NCI-H748 treated with DMSO at 0.1 percent for 48 hours (cell line): Measurements from ENCODE around the gene P2RY13.

Experiments
- DNase-seq: peaks from one replicate; lab custom pipeline; 2025; lab: John Stamatoyannopoulos, UW

Gene P2RY13

GRCh38 chr3:151329363-151329762, at the start of gene P2RY13:
Gene P2RY13 (minus strand): TSS chr3:151329549. CDS start chr3:151329528, 21 bp downstream.
- DNase-seq: no peak

- no peak for DNase-seq
These were observed 48.5 kb upstream of the P2RY13 start for GRCh38 chr3:151377768-151378385.

- no peak for DNase-seq
These were observed 42.9 kb upstream of the P2RY13 start for GRCh38 chr3:151372063-151372820.

GRCh38 chr3:151371526-151371925, 42.2 kb upstream of the P2RY13 start:
- DNase-seq: no peak

GRCh38 chr3:151367448-151367847, 38.1 kb upstream of the P2RY13 start:
- no peak for DNase-seq

GRCh38 chr3:151366993-151367392, 37.6 kb upstream of the P2RY13 start:
- DNase-seq: no peak

GRCh38 chr3:151362751-151363174, 33.4 kb upstream of the P2RY13 start:
- DNase-seq: no peak

GRCh38 chr3:151357463-151357850, 28.1 kb upstream of the P2RY13 start:
- no peak for DNase-seq

GRCh38 chr3:151356794-151357462, 27.6 kb upstream of the P2RY13 start:
- no peak for DNase-seq

- DNase-seq: no peak
These were observed 22.3 kb upstream of the P2RY13 start for GRCh38 chr3:151351648-151352047.

GRCh38 chr3:151351219-151351618, 21.9 kb upstream of the P2RY13 start:
- DNase-seq: no peak

- no peak for DNase-seq
These were observed 21.3 kb upstream of the P2RY13 start for GRCh38 chr3:151350656-151351055.

- DNase-seq: no peak
These were observed 18.1 kb upstream of the P2RY13 start for GRCh38 chr3:151347432-151347831.

GRCh38 chr3:151346292-151346691, 16.9 kb upstream of the P2RY13 start:
- DNase-seq: no peak

GRCh38 chr3:151345859-151346258, 16.5 kb upstream of the P2RY13 start:
- no peak for DNase-seq

- no peak for DNase-seq
These were observed 2.3 kb upstream of the P2RY13 start for GRCh38 chr3:151331696-151332095.

- no peak for DNase-seq
These were observed 1.6 kb upstream of the P2RY13 start for GRCh38 chr3:151330899-151331298.

GRCh38 chr3:151330379-151330778, 1.0 kb upstream of the P2RY13 start:
- DNase-seq: no peak

GRCh38 chr3:151328298-151328995, 902 bp downstream of the P2RY13 start:
- no peak for DNase-seq

- no peak for DNase-seq
These were observed 1.7 kb downstream of the P2RY13 start for GRCh38 chr3:151327571-151328198.

- DNase-seq: no peak
These were observed 6.8 kb downstream of the P2RY13 start for GRCh38 chr3:151322511-151322910.

GRCh38 chr3:151321526-151321925, 7.8 kb downstream of the P2RY13 start:
- no peak for DNase-seq
